NCI-H2107 (cell line): Measurements from ENCODE around the gene MAMSTR.
"Not testable (repeated sequence)": the region's sequence is repeated elsewhere in the genome, so short reads cannot be mapped to it uniquely, and the experiment has no call there.

ENCODE experiments used
- DNase-seq: peaks from one replicate; lab custom pipeline; 2025; lab: John Stamatoyannopoulos, UW

MAMSTR gene

DNA sequence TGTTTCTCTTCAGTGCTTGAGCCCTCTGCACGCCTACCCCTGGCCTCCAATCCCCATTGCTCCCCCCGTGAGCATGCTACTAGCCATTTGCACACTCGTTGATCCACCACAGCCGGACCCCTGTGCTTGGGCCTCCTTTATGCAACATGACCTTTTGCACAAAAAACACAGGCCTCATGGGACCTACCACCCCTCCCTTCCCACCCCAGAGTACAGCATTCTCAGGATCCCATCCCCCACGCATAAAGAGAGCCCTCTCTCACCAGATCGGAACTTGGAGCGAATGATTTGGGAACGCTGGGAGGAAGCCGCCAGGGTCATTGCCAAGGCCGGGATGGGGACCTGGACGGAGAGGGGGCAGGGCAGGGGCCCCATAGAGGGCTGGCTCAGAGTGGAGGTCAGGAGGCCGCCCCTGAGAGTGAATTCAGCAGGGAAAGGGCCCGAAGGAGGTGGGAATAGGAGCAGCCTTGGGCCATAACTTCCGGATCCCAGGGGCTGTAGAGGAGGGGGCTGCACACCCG, 754 bp downstream of the MAMSTR start:
- no peak for DNase-seq

DNA sequence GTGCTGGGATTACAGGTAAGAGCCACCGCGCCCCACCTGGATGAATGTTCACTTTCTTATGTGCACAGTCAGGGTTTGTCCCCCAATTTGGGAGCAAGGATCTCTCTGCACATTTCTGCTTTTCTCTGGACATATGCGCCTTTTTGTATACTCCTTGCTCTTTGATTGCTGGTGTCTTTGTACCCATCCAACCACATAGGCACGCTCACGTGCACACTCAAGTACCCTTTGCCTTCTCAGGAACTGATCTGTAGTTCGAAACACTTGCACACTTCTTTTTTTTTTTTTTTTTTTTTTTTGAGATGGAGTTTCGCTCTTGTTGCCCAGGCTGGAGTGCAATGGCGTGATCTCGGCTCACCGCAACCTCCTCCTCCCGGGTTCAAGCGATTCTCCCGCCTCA, 1.4 kb downstream of the MAMSTR start:
- not testable (repeated sequence) for DNase-seq

DNA sequence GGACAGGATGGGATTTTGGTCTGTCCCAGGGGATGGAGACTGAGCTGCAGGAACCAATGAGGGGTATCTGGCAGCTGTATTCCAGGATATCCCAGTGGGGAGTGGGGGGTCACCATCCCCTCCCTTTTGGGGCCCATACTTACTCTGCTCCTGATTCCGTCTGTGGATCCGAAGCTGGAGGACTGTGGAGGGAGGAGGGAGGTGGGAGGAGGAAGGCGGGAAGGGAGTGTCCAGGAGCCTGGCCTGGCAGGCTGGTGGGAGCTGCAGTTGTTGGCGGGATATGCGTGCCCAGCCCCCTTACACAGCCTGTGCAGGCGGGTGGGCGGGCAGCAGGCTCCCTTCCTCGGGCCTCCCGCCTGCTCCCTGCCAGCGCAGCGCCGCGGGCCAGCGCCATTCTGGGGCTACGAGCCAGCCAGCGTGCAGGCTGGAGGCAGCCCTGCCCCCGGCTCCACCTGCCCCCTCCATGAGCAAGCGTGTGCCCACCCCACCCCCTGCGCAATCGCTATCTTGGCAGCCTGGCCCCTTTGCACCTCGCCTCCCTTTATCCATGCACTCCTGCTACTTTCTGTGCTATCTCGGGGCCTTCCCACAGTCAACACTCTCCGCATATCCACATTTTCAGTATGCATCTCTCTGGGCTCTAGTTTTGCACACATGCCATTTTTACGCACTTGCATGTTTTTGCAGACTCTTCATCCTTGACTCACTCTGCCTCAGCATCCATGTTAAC, 2.8 kb downstream of the MAMSTR start:
- no peak for DNase-seq

DNA sequence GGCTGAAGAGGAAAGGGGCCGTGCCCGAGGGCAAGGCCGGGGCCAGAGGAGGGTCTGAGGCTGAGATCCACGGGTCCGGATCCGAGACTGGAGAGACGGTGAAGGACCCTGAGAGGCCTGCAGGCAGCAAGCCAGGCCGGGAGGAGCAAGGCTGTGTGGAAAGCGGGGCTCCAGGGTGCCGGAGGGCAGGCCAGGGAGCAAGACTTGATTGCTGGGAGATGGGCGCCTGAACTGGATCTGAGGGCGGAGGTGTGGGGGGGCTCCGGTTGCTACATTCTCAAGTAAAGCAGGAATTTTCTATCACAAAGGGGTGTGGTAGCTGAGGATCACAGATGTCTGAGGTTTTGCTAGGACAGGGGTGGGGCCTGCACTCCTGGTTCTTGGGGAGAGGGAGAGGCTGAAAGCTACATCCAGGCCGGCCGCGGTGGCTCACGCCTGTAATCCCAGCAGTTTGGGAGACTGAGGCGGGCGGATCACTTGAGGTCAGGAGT, 3.8 kb downstream of the MAMSTR start:
- DNase-seq = no peak

DNA sequence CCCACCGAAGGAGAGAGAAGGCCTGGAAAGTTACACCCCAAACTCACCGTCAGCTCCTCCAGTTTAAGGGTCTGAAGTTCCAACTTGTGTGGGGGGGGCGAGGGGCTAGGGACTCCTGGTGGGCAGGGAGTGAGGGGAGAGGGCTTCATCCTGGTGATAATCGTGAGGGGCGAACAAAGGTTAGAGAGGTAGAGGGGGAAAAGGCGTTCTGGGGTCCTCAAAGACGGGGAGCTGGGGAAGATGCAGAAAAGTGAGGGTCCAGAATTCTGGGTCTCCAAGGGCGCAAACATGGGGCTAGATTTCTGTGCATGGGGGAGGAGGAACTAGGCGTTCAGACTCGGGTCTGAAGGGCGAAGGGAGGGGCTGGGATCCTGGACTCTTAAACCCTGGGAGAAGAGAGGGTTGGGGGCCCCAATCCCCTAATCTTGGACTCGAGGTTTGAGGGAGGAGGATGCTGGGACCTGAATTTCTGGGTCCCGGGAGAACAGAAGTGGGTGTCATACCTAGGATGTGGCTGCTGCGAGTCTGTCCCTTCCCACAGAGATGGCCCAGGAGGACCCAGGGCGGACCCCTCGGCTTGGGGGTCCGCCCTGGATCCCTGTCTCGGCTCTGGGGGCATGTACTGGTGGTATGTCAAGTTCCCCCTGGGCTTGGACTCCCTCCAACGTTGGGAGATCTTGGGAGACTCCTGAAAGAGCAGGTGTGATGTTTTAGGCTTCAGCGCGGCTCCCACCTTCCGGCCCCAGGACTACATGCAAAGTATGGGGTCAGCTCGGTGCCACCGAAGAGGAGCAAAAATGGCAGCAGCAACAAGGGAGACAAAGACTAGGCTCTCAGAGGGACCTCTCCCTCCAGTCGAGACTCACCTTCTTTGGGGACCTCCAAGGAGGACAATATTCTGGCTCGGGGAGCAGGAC, 4.5 kb downstream of the MAMSTR start:
- no peak for DNase-seq

DNA sequence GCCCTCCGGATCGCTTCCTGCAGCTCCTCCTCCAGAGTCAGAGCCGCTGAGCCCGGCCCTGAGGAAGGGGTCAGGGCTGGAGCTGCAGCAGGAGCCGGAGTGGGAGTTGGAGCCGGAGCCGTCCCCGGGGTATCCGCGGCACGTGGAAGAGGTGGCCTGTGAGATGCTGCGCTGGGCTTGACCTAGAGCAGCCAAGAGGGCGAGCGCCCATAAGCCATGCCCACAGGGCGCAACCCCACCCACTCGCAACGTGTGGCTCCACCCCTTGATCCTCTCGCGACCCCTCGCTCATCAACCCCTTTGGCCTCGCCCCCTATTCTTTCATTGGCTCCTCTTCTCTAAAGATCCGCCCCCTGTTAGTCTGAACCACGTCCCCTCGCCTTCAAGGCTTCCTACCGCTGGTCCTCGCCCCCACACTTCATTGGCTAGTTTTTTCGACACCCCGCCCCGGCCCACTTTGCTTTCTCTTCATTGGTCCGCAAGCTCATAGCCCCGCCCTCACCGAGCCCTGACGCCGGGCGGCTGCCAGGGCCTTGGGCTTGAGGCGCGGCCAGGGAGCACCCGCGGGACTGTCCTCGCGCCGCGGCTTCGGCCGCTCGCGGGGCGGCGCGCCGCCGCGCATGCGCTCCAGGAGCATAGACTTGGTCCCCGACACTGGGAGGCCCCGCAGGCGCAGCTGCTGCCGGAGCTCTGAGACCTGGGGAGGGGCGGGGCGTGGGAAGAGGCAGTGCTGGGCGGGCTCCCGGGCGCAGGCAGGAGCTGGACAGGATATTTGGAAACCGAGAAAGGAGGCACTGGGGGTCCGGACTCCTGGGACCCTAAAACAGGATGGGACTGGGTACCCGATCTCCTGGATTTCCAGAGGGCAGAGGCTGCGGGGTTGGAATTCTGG, 5.4 kb downstream of the MAMSTR start:
- DNase-seq = peak; percentile 97

DNA sequence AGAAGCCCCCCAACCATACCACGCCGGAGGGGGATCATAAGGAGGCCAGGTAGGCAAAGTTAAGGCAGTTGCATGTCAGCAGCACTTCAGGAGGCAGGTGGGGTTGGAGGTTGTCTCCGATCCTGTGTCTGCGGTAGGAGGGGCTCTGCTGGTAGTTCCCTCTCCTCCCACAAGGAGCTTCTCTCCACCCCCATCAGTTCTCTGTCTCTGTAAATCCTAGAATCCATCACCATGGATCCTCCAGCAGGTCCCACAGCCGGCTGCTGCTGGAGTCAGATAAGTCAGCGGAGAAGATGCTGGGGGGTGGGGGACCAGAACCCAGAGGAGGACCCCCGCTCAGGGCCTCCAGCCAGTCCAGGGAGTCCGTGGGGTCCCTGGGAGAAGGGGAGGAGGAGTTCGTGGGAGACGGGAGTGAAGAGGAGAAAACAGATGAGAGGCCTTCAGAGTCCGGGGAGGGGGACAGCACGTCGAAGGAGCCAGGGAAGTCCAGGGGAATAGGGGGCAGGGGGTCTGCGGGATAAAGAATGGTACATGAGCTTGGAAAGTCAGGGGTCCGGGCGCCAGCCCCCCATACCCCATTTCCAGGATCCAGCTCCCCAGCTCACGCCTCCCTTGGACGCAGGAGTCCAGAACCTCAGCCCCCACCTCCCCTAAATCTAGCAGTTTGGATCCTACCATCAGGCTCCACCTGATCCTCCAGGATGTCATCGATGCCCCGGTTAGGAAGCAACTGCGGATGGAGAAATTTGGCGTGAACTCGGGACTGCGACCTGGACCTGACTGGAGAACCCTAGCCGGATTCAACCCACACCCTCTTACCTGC, 6.3 kb downstream of the MAMSTR start:
- no peak for DNase-seq

DNA sequence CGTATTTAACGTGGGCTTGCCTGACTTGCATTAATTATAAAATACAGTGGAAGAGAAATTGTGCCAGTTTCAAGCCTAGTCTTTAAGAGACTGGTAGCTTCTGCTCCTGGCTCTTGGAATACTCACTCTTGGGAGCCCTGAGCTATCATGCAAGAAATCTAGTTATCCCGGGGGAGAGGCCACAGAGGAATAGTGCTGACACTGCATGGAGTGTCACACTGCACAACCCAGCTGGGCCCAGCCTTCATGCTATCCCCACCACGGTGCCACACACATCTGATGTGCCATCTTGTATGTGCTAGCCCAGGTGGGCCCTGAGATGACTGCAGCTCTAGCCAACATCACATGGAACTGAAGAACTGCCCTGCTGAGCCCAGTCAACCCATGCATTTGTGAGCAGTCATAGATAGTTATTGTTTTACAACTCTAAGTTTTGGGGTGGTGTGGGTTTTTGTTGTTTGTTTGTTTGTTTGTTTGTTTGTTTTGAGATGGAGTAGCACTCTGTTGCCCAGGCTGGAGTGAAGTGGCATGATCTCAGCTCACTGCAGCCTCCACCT, 8.3 kb downstream of the MAMSTR start:
- DNase-seq = no peak

DNA sequence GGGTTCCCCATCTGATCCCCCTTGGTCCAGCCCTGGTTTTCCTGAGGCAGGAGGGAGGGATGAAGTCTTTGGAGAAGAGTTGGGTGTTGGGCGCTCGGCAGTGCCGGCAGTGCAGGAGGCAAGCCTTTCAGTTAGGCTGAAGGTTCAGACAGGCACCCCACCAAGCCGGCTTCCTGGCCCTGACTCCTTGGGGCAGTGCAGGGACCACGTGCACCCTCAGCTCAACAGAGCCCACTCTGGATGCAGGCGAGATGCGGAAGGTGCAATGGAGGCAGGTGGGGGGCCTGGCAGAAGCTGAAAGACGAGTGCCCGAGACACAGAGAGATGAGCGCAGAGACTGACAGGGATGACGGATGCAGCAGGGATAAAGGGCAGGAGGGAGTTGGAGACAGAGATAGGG, 11.1 kb downstream of the MAMSTR start:
- no peak for DNase-seq

DNA sequence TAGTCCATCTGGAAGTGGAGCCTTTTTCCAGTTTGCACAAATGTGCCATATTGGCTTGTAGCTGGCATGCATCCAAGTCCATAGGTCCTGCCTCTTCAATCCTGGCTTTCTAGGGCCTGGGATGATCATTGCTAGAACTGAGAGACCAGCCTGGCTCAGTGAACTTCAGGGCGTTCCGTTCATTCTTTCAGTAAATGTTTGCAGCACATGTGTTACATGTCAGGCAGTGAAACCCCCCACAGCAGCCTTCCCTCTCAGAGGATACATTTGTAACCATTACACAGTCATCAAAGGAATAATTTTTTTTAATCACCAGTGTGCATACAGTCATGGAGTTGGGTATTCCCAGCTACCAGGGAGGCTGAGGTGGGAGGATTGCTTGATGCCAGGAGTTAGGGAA, 14.1 kb downstream of the MAMSTR start:
- no peak for DNase-seq

DNA sequence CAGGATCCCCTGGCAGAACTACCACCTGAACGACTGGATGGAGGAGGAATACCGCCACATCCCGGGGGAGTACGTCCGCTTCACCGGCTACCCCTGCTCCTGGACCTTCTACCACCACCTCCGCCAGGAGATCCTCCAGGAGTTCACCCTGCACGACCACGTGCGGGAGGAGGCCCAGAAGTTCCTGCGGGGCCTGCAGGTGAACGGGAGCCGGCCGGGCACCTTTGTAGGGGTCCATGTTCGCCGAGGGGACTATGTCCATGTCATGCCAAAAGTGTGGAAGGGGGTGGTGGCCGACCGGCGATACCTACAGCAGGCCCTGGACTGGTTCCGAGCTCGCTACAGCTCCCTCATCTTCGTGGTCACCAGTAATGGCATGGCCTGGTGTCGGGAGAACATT, 16.2 kb downstream of the MAMSTR start:
- no peak for DNase-seq

DNA sequence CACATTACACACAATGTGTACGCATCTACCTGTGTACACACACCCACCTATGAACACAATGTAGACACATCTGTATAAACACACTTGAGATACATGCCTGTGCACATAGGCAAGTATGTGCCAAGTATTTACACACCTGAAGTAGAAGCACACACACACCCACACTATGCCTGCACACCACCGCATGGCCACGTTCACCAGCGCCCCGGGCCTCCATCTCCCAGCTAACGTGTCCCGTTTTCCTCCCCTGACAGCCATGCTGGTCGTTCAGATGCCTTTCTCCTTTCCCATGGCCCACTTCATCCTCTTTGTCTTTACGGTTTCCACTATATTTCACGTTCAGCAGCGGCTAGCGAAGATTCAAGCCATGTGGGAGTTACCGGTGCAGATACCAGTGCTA, 16.8 kb downstream of the MAMSTR start:
- DNase-seq = no peak

DNA sequence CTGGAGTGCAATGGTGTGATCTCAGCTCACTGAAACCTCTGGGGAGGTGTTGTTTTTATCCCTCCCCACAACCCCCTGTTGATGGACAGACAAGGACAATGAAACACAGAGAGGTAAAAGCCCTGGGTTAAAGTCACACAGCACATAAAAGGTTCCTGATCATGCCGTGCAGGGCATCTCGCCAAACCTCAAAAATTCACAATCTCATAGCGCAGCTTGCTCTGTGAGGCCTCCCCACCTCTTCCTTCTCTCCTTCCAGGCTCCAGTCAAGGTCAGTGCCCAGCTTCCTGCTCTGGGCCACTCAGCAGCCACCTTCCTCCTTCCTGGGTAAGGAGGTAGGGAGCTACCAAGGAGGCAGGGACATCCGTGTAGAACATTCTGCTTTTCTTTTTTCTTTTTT, 21.5 kb downstream of the MAMSTR start:
- DNase-seq = no peak

DNA sequence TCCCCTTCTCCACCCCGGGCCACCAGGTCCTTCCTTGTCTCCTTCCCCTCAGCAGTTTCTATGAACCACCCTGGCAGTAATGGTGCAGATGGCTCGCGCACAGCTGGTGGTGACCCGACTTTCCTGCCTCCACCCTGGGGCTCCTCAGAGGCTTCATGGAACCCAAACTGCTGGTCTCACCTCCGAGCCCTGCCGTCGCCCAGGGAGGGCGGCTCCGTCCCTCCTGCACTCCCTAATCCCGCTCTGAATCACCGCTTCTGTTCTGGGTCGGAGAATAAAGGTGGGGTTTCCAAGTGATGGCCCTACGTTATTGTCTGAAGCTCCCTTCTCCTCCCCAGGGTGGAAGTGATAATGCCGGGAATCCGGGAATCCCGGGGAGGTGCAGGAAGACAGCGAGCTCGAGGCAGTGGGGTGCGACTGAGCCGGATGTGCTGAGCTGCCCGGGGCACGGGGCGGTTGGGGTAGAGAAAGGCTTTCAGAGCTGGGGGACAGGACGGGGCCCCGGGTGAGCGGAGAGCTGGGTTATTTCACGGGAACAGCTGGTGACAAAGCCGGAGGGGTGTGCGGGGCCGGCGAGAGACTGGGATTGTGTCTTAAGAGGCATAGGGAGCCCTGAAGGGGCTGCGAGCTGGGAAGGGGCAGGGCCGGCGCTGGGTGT, 23.0 kb downstream of the MAMSTR start:
- DNase-seq = no peak

DNA sequence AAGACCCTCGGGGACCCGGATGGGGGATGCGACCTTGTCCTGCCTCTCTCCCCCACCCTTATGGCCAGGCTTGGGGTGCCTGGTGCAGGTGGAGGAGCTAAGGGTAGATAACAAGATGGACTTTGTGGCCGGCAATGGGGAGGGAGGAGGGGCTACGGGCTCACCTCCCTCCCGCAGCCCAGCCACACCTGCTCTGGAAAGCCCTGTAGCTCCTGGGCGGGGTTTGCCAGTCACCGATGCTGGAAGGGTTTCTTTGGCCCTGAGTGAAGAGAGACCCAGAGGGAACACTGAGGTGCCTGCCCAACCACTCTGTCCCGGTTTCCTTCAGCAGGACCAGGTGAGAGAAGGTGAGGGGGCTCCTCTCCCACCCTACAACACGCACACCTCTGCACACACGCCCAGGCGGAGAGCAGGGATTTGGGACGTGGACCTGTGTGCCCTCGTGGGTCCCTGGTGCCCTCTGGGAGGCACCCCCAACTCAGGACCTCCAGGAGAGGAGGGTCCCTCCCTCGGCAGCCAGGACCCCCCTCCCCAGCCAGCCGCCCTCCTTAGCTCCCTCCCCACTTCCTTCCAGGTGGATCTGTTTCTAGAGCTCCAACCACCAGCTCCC, 23.7 kb downstream of the MAMSTR start, which contains the start of gene FUT2:
Gene FUT2, plus strand, starts transcription at position 229 of the 610 bp plus-strand sequence. CDS start 6,986 bp downstream, outside the sequence.
- DNase-seq = peak; percentile 20

DNA sequence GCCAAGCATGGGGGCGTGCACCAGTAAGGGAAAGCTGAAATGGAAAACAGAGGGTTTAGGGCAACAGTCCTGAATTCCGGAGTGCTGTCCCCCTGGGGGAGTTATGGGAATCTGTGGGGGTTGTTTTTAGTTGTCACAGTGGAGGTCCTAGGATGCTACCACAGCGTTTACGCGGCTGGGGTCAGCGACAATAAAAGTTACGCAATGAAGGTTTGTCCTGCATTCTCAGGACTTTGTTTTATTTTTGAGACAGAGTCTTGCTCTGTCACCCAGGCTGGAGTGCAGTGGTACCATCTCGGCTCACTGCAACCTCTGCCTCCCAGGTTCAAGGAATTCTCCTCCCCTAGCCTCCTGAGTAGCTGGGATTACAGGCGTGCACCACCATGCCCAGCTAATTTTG, 25.9 kb downstream of the MAMSTR start:
- not testable (repeated sequence) for DNase-seq

DNA sequence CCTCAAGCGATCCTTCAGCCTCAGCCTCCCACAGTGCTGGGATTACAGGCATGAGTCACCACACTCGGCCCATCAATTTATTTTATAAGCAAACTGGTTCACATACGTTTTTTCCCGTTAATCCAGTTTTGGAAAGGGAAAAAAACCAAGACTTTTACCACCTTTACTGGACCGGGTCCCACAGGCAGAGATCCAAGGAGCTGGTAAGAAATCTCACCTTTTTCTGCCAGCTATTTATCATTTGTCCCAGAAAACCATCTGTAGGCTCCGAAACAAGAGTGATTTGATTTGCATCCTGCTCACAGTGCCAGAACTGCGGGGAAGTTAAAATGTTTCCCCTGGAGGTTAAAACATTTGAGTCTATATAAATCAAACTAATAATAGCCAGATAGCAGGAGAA, 30.1 kb downstream of the MAMSTR start:
- no peak for DNase-seq

DNA sequence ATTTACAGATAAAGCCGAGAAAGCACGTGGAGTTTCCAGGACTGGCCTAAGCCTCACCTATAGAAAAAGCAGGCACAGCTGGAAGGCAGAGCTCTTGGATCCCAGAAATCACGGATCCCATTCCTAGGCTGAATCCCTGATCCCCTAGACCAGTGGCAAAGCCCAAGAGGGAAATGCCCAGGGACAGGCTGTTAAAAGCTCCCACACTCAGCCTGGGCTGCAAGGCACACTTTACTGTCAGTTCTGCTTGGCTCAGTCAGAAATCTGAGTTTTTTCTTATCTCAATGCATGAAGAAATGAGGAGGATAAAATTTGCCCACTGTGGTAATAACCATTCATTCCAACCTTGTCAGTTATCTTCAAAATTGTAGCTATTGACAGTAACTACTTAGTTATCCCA, 31.7 kb downstream of the MAMSTR start:
- DNase-seq = no peak

DNA sequence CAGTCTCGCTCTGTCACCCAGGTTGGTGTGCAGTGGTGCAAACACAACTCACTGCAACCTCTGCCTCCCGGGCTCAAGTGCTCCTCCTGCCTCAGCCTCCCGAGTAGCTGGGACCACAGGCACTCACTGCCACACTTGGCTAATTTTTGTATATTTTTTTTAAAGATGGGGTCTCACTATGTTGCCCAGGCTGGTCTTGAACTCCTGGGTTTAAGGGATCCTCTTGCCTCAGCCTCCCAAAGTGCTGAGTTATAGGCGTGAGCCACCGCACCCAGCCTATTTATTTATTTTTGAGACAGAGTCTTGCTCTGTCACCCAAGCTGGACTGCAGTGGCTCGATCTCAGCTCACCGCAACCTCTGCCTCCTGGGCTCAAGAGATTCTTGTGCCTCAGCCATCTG, 32.9 kb downstream of the MAMSTR start:
- not testable (repeated sequence) for DNase-seq

DNA sequence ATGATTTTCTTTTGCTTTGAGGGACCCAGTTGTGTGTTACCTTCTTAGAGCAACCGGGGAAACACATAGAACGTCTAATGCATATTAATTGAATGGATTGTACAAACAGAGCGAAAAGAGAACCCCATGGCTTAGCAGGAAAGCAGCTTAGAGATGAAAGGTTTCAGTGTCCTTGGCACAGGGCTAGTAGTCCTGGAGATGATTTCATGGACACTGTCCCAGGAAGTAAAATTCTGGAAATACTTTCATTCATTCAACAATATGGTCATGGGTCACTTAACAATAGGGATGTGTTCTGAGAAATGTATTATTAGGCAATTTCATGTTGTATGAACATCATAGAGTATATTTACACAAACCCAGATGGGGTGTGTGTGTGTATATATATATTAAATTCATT, 33.4 kb downstream of the MAMSTR start:
- no peak for DNase-seq
